ENCODE data around the gene R3HDM2.
"Not testable (repeated sequence)": the region's sequence is repeated elsewhere in the genome, so short reads cannot be mapped to it uniquely, and the experiment has no call there.

R3HDM2 gene

GRCh38 chr12:57426948-57427347 is 3.9 kb downstream of the R3HDM2 start:
- not testable (repeated sequence) for DNase-seq (ENCODE audit: low read depth in 3 of 3)

GRCh38 chr12:57420482-57420881 is 10.4 kb downstream of the R3HDM2 start:
- DNase-seq (ENCODE audit: low read depth in 3 of 3) = no peak

- DNase-seq (ENCODE audit: low read depth in 3 of 3) = no peak
Measured at GRCh38 chr12:57419495-57419894, 11.3 kb downstream of the R3HDM2 start.

GRCh38 chr12:57418255-57418654 is 12.6 kb downstream of the R3HDM2 start:
- no peak for DNase-seq (ENCODE audit: low read depth in 3 of 3)

DNA sequence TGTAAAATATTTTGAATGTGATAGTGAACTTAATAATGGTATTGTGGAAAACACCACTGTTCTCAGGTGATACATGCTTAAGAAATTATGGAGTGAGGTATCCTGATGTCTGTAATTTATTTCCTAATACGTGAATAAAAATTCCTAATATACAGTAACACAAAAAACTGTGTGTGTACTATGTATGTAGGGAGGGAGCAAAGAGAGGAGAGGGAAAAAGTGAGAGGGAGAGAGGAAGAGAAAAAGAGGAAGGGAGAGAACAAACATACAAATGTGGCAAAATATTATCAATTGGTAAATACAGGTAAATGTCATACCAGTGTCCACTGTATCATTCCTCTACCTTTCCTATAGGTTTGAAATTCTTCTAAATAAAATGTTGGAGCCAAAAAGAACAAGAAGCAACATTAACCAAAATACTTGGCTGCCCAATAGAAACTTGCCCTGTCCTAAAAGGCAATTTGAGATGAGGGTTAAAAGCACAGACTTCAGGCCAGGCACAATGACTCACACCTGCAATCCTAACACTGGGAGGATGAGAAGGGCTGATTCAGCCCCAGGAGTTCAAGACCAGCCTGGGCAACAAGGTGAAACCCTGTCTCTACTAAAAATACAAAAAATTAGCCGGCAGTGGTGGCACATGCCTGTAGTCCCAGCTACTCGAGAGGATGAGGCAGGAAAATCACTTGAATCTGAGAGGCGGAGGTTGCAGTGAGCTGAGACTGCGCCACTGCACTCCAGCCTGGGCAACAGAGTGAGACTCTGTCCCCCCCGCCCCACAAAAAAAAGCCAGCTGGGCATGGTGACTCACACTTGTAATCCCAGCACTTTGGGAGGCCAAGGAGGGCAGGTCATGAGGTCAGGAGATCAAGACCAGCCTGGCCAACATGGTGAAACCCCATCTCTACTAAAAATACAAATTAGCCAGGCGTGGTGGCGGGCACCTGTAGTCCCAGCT is 14.5 kb downstream of the R3HDM2 start:
- DNase-seq (ENCODE audit: low read depth in 3 of 3) = no peak

- no peak for DNase-seq (ENCODE audit: low read depth in 3 of 3)
Measured at GRCh38 chr12:57415088-57415487, 15.8 kb downstream of the R3HDM2 start.

DNA sequence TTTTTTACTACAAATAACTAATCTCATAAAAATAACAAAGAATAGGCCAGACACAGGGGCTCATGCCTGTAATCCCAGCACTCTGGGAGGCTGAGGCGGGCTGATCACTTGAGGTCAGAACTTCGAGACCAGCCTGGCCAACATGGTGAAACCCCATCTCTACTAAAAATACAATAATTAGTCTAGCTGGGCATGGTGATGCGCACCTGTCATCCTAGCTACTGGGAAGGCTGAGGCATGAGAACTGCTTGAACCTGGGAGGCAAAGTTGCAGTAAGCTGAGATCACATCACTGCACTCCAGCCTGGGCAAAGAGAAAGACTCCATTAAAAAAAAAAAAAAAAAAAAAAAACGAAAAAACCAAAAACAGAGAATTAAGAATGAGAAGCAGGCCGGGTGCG is 16.7 kb downstream of the R3HDM2 start:
- DNase-seq (ENCODE audit: low read depth in 3 of 3) = not testable (repeated sequence)

DNA sequence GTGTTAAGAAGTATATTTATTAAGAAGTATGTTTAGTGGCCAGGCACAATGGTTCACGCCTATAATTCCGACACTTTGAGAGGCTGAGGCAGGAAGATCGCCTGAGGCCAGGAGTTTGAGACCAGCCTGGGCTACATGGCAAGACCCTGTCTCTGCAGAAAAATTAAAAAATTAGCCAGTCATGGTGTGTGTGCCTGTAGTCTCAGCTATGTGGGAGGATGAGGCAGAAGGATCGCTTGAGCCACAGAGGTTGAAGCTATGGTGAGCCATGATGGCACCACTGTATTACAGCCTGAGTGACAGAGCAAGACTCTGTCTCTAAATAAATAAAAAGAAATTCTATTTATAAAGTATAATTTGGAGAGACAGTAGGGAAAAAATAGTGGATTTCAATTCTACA is 20.3 kb downstream of the R3HDM2 start:
- DNase-seq (ENCODE audit: low read depth in 3 of 3) = no peak

- DNase-seq (ENCODE audit: low read depth in 3 of 3) = peak in 2 of 3 donors; percentile 19 to 25
Measured at GRCh38 chr12:57404966-57405640, 25.7 kb downstream of the R3HDM2 start.

DNA sequence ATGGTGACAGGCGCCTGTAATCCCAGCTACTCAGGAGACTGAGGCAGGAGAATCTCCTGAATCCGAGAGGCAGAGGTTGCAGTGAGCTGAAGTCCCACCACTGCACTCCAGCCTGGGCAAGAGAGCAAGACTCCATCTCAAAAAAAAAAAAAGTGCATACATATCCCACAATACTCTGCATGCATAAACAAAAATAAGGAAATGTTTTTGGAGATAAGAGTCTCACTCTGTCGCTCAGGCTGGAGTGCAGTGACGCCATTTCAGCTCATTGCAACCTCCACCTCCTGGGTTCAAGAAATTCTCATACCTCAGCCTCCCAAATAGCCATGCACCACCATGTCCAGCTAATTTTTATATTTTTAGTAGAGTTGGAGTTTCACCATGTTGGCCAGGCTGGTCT is 28.7 kb downstream of the R3HDM2 start:
- DNase-seq (ENCODE audit: low read depth in 3 of 3) = not testable (repeated sequence)

- no peak for DNase-seq (ENCODE audit: low read depth in 3 of 3)
Measured at GRCh38 chr12:57401165-57401564, 29.7 kb downstream of the R3HDM2 start.

- DNase-seq (ENCODE audit: low read depth in 3 of 3) = not testable (repeated sequence)
Measured at GRCh38 chr12:57399718-57400463, 31.0 kb downstream of the R3HDM2 start.

- no peak for DNase-seq (ENCODE audit: low read depth in 3 of 3)
Measured at GRCh38 chr12:57397441-57397840, 33.4 kb downstream of the R3HDM2 start.

DNA sequence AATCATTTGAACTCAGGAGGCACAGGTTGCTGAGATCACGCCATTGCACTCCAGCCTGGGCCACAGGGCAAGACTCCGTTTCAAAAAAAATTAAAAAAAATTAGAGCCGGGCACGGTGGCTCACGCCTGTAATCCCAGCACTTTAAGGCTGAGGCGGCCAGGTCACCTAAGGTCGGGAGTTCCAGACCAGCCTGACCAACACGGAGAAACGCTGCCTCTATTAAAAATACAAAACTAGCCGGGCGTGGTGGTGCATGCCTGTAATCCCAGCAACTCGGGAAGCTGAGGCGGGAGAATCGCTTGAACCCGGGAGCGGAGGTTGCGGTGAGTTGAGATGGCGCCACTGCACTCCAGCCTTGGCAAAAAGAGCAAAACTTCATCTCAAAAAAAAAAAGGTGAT is 35.7 kb downstream of the R3HDM2 start:
- no peak for DNase-seq (ENCODE audit: low read depth in 3 of 3)

DNA sequence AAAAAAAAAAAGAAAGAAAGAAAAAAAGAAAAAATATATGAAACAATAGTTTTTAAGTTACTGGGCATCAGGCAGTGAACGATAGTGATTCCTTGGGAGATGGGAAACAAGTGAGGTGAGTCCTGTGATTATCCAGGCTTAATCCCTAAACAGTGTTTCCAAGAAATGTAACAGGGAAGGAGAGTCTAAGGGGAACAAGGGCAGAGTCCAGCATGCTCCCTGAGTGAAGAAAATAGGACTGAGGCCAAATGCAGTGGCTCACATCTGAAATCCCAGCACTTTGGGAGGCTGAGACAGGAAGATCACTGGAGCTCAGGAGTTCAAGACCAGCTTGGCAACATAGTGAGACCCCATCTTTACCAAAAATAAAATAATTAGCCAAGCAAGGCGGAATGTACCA is 40.7 kb downstream of the R3HDM2 start:
- DNase-seq (ENCODE audit: low read depth in 3 of 3) = no peak

GRCh38 chr12:57389033-57389432 is 41.8 kb downstream of the R3HDM2 start:
- no peak for DNase-seq (ENCODE audit: low read depth in 3 of 3)

DNA sequence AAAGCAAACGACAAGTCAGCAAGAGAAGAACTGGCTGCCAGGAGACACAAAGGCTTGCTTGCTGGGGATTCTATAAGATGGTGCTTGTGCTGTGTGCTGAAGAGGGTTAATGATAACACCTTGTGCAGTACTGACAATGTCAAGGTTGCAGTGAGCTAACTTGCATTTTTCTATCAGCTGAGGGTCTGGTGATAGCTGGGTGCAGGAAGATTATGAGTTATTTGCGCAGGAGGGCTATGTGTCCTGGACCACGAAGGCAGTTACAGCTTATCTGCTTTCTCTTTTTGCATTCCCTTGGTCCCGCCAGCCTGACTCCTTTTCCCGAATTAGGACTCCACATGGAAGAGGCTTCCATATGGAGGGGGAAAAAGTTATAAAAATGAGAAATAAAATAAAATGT is 42.4 kb downstream of the R3HDM2 start:
- DNase-seq (ENCODE audit: low read depth in 3 of 3) = no peak

GRCh38 chr12:57386187-57386720 is 44.6 kb downstream of the R3HDM2 start:
- DNase-seq (ENCODE audit: low read depth in 3 of 3) = no peak

GRCh38 chr12:57385586-57385985 is 45.3 kb downstream of the R3HDM2 start:
- no peak for DNase-seq (ENCODE audit: low read depth in 3 of 3)

DNA sequence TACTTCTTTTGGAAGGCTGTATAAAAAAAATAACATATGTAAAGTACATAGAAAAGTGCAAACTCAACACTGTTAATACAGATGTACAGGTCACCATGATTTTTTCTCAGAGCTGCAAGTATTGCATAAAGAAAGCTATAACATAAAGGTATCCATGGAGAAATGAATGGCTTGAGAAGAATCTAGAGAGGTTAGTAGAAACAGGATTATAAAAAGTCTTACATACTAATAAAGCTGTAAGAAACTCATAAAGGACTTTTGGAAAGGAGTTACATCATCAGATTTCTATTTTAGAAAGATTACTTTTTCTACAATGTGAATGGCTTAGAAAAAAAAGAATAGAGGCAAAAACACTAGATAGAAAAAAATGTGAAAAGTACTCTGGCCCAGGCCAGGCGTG is 46.4 kb downstream of the R3HDM2 start:
- DNase-seq (ENCODE audit: low read depth in 3 of 3) = no peak

DNA sequence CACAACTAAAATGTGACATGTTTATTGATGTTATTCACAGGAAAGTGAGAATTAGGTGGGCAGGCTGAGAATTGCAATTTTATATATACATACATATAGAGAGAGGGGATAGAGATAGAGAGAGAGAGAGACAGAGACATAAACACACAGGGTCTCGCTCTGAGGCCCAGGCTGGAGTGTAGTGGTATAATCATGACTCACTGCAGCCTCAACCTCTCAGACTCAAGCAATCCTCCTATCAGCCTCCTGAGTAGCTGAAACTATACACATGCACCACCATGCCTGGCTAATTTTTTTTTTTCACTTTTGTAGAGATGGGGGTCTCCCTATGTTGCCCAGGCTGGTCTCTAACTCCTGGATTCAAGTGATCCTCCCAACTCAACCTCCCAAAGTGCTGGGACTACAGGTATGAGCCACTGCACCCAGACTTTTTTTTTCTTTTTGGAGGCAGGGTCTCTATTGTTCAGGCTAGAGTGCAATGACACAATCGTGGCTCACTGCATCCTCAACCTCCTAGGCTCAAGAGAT is 49.1 kb downstream of the R3HDM2 start:
- no peak for DNase-seq (ENCODE audit: low read depth in 3 of 3)

DNA sequence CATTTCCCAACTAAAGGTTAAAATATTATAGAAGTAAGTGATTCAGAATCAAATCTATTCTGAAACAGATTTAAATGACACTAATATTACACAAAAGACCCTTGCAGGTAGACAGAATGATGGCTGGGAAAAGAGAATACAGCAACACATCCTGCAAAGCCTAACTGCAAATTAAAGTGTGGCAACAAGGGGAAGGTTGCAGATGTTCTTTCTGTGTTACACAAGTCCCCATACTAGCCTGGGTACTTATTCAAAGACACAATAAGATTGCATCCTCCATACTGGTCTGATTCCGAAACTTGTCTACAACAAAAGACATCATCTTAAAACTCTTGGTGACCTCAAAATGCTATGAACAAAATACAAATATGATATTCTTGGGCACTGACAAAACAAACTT is 50.5 kb downstream of the R3HDM2 start:
- no peak for DNase-seq (ENCODE audit: low read depth in 3 of 3)
